Measurements from ENCODE around the gene HFM1.
A peak's percentile ranks its signal among the peaks of the same experiment; 100 is the strongest.
"Not testable (repeated sequence)": the region's sequence is repeated elsewhere in the genome, so short reads cannot be mapped to it uniquely, and the experiment has no call there.

HFM1 gene

GRCh38 chr1:91404151-91405012, at the start of gene HFM1:
Gene HFM1, minus strand, starts transcription at chr1:91404837. Its CDS starts 3,755 bp downstream, at chr1:91401082.
- DNase-seq (ENCODE audit: low spot score), result peak; percentile 88

GRCh38 chr1:91454136-91454535, 49.5 kb upstream of the HFM1 start:
- no peak for DNase-seq (ENCODE audit: low spot score)

GRCh38 chr1:91450260-91450659, 45.6 kb upstream of the HFM1 start:
- DNase-seq (ENCODE audit: low spot score), result no peak

GRCh38 chr1:91447782-91448181, 43.1 kb upstream of the HFM1 start:
- not testable (repeated sequence) for DNase-seq (ENCODE audit: low spot score)

- DNase-seq (ENCODE audit: low spot score), result not testable (repeated sequence)
These were observed 37.3 kb upstream of the HFM1 start for GRCh38 chr1:91441980-91442379.

GRCh38 chr1:91440847-91441246, 36.2 kb upstream of the HFM1 start:
- DNase-seq (ENCODE audit: low spot score), result no peak

GRCh38 chr1:91439016-91439415, 34.4 kb upstream of the HFM1 start:
- DNase-seq (ENCODE audit: low spot score), result no peak

- no peak for DNase-seq (ENCODE audit: low spot score)
These were observed 23.7 kb upstream of the HFM1 start for GRCh38 chr1:91428182-91428798.

GRCh38 chr1:91427741-91428140, 23.1 kb upstream of the HFM1 start:
- DNase-seq (ENCODE audit: low spot score), result no peak

- DNase-seq (ENCODE audit: low spot score), result not testable (repeated sequence)
These were observed 17.9 kb upstream of the HFM1 start for GRCh38 chr1:91422523-91422922.

GRCh38 chr1:91412371-91412770, 7.7 kb upstream of the HFM1 start:
- no peak for DNase-seq (ENCODE audit: low spot score)

GRCh38 chr1:91406773-91407389, 2.2 kb upstream of the HFM1 start:
- DNase-seq (ENCODE audit: low spot score), result no peak

- peak; percentile 84 for DNase-seq (ENCODE audit: low spot score)
These were observed 2.6 kb downstream of the HFM1 start for GRCh38 chr1:91402023-91402422.

GRCh38 chr1:91400133-91400725, 4.4 kb downstream of the HFM1 start:
- DNase-seq (ENCODE audit: low spot score), result no peak

- no peak for DNase-seq (ENCODE audit: low spot score)
These were observed 6.3 kb downstream of the HFM1 start for GRCh38 chr1:91398291-91398690.

GRCh38 chr1:91397605-91398004, 7.0 kb downstream of the HFM1 start:
- DNase-seq (ENCODE audit: low spot score), result no peak

GRCh38 chr1:91393042-91393441, 11.6 kb downstream of the HFM1 start:
- no peak for DNase-seq (ENCODE audit: low spot score)

- no peak for DNase-seq (ENCODE audit: low spot score)
These were observed 18.5 kb downstream of the HFM1 start for GRCh38 chr1:91386109-91386508.

- DNase-seq (ENCODE audit: low spot score), result no peak
These were observed 21.2 kb downstream of the HFM1 start for GRCh38 chr1:91383456-91383855.

- no peak for DNase-seq (ENCODE audit: low spot score)
These were observed 22.8 kb downstream of the HFM1 start for GRCh38 chr1:91381844-91382243.

GRCh38 chr1:91374086-91374485, 30.6 kb downstream of the HFM1 start:
- DNase-seq (ENCODE audit: low spot score), result no peak

GRCh38 chr1:91372230-91372629, 32.4 kb downstream of the HFM1 start:
- DNase-seq (ENCODE audit: low spot score), result not testable (repeated sequence)

- DNase-seq (ENCODE audit: low spot score), result no peak
These were observed 55.1 kb downstream of the HFM1 start for GRCh38 chr1:91349524-91349923.
